Activated B cell treated with CpG ODN at 0.5 μM for 24 hours (primary cell): ENCODE data around the gene PLCB1. TPM values are rescaled to one million over a fixed set of nuclear protein-coding genes. Genes with fewer than 3 reads are reported as not detected.

Experiments used
- ATAC-seq: fragments of 200-7000 bp; cut with Tn5 transposase; one replicate; pipeline ENCODE4 v1.10.0; 2021; ENCODE audit warnings: low read depth, mild to moderate bottlenecking, moderate library complexity
- CTCF ChIA-PET: fragments of 350-600 bp; sonication (Branson Sonifier 250); formaldehyde crosslinking; loops from one replicate; lab custom pipeline; 2021; ENCODE audit warnings: antibody characterized with exemption; lab: Charles Lee
- POLR2A ChIA-PET: fragments of 350-600 bp; sonication (Branson Sonifier 250); formaldehyde crosslinking; loops from one replicate; lab custom pipeline; 2021; ENCODE audit warnings: antibody characterized with exemption; lab: Charles Lee
- DNase-seq: peaks from one replicate; pipeline ENCODE4 v3.0.0; 2022
- H3K27ac Mint-ChIP-seq: one replicate; pipeline ENCODE4 v1.8.0; 2020; ENCODE audit warnings: mixed read lengths
- H3K27me3 Mint-ChIP-seq: one replicate; pipeline ENCODE4 v1.8.0; 2021; ENCODE audit warnings: mixed read lengths
- H3K36me3 Mint-ChIP-seq: one replicate; pipeline ENCODE4 v1.8.0; 2021; ENCODE audit warnings: low read depth, mixed read lengths
- H3K4me1 Mint-ChIP-seq: one replicate; pipeline ENCODE4 v1.8.0; 2021; ENCODE audit warnings: mixed read lengths
- H3K4me3 Mint-ChIP-seq: one replicate; pipeline ENCODE4 v1.8.0; 2020; ENCODE audit warnings: mild to moderate bottlenecking, mixed read lengths
- H3K9me3 Mint-ChIP-seq: one replicate; pipeline ENCODE4 v1.8.0; 2020; ENCODE audit warnings: mixed read lengths
- CTCF ChIP-seq: fragments of 200-600 bp; IDR thresholded peaks from one replicate; pipeline ENCODE4 v1.8.0; 2022; ENCODE audit warnings: antibody characterized with exemption, mild to moderate bottlenecking
- intact Hi-C: fragments of 100-400 bp; cut with micrococcal nuclease; formaldehyde crosslinking; loops from one replicate; pipeline ENCODE4 v1.15.1; 2024
- total RNA-seq: library from RNA; stranded (reverse); gene quantifications from 2 replicates; pipeline ENCODE4 v1.2.3, GENCODE V29; 2022

Gene PLCB1
- total RNA-seq, 1 donor from 2014 or later: 0.86 TPM

GRCh38 chr20:8175741-8176675, 43.9 kb downstream of the PLCB1 start:
- ATAC-seq (no peak), DNase-seq (no peak)
- Mint-ChIP-seq H3K4me3 (no peak overlapping the region), H3K9me3 (no peaks in the 10 kb centered on the region), H3K27ac (no peak overlapping the region), H3K4me1 (no peaks in the 10 kb centered on the region), H3K27me3 (no peaks in the 10 kb centered on the region), H3K36me3 (no peaks in the 10 kb centered on the region)
- no peak for TF ChIP-seq CTCF
- intact Hi-C loops: no loop called here
- ChIA-PET POLR2A (no interaction called here), CTCF (no interaction called here)

- H3K36me3 Mint-ChIP-seq: no peaks in the 10 kb centered on the region
- H3K4me1 Mint-ChIP-seq: no peaks in the 10 kb centered on the region
- intact Hi-C loops: no loop called here
Measured at GRCh38 chr20:8183526-8183925, 51.5 kb downstream of the PLCB1 start.

GRCh38 chr20:8187740-8188139, 55.7 kb downstream of the PLCB1 start:
- H3K4me1 Mint-ChIP-seq: no peaks in the 10 kb centered on the region
- no peak for TF ChIP-seq CTCF
- no peaks in the 10 kb centered on the region for H3K27me3 Mint-ChIP-seq
- intact Hi-C loops: no loop called here
- no peaks in the 10 kb centered on the region for H3K9me3 Mint-ChIP-seq
- H3K27ac Mint-ChIP-seq: no peak overlapping the region
- CTCF ChIA-PET: no interaction called here
- H3K4me3 Mint-ChIP-seq: no peak overlapping the region
- no peaks in the 10 kb centered on the region for H3K36me3 Mint-ChIP-seq
- POLR2A ChIA-PET: no interaction called here
- DNase-seq (no peak), ATAC-seq (no peak)

More at GRCh38 chr20:8183526-8183925, 51.5 kb downstream of the PLCB1 start:
- no peak overlapping the region for H3K27ac Mint-ChIP-seq
- H3K4me3 Mint-ChIP-seq: no peak overlapping the region
- no peak for ATAC-seq
- TF ChIP-seq CTCF: no peak
- ChIA-PET CTCF (no interaction called here), POLR2A (no interaction called here)
- no peak for DNase-seq
- no peaks in the 10 kb centered on the region for H3K27me3 Mint-ChIP-seq
- no peaks in the 10 kb centered on the region for H3K9me3 Mint-ChIP-seq

- intact Hi-C loops: no loop called here
- no peak overlapping the region for H3K27ac Mint-ChIP-seq
- H3K4me1 Mint-ChIP-seq: no peaks in the 10 kb centered on the region
- peaks cover 8% of the 10 kb centered on the region for H3K9me3 Mint-ChIP-seq
- ATAC-seq: no peak
- no peak for TF ChIP-seq CTCF
- no peak overlapping the region for H3K4me3 Mint-ChIP-seq
- H3K27me3 Mint-ChIP-seq: no peaks in the 10 kb centered on the region
- DNase-seq: no peak
- POLR2A ChIA-PET: no interaction called here
- H3K36me3 Mint-ChIP-seq: no peaks in the 10 kb centered on the region
- CTCF ChIA-PET: no interaction called here
Measured at GRCh38 chr20:8190043-8190880, 58.2 kb downstream of the PLCB1 start.

- no peak for DNase-seq
- H3K36me3 Mint-ChIP-seq: no peaks in the 10 kb centered on the region
- no peak for TF ChIP-seq CTCF
- ATAC-seq: no peak
- H3K4me3 Mint-ChIP-seq: no peak overlapping the region
- CTCF ChIA-PET: no interaction called here
- no peaks in the 10 kb centered on the region for H3K4me1 Mint-ChIP-seq
- H3K27ac Mint-ChIP-seq: no peak overlapping the region
- peaks cover 10% of the 10 kb centered on the region for H3K9me3 Mint-ChIP-seq
- H3K27me3 Mint-ChIP-seq: no peaks in the 10 kb centered on the region
- intact Hi-C loops: no loop called here
- POLR2A ChIA-PET: no interaction called here
Measured at GRCh38 chr20:8194721-8195120, 62.7 kb downstream of the PLCB1 start.
